ENCODE data around the gene JMJD1C.

The JMJD1C gene

GRCh38 chr10:63264617-63265221 lies 201.1 kb downstream of the JMJD1C start:
- no peak for TF ChIP-seq CTCF (IDR thresholded peaks at IDR 0.05)

- TF ChIP-seq CTCF (IDR thresholded peaks at IDR 0.05) = no peak
Observed at GRCh38 chr10:63262430-63263073, 203.2 kb downstream of the JMJD1C start.

GRCh38 chr10:63261496-63261895 lies 204.3 kb downstream of the JMJD1C start:
- no peak for TF ChIP-seq CTCF (IDR thresholded peaks at IDR 0.05)

GRCh38 chr10:63260860-63261251 lies 204.9 kb downstream of the JMJD1C start:
- no peak for TF ChIP-seq CTCF (IDR thresholded peaks at IDR 0.05)

GRCh38 chr10:63260103-63260859 lies 205.5 kb downstream of the JMJD1C start:
- TF ChIP-seq CTCF (IDR thresholded peaks at IDR 0.05) = no peak

- TF ChIP-seq CTCF (IDR thresholded peaks at IDR 0.05) = no peak
Observed at GRCh38 chr10:63258920-63259678, 206.7 kb downstream of the JMJD1C start.

- no peak for TF ChIP-seq CTCF (IDR thresholded peaks at IDR 0.05)
Observed at GRCh38 chr10:63257778-63258177, 208.0 kb downstream of the JMJD1C start.

All from LNCAP (cell line).